ENCODE measurements around the gene ZNF654.

ZNF654 gene

GRCh38 chr3:88075497-88075896 is 16.4 kb downstream of the ZNF654 start:
- ATAC-seq (ENCODE audit: low read depth) (no peak), DNase-seq (ENCODE audit: low spot score) (no peak)
- no peaks in the 10 kb centered on the region for H3K27me3 ChIP-seq (ENCODE audit: insufficient read depth, poor library complexity, severe bottlenecking)
- H3K4me1 ChIP-seq (ENCODE audit: insufficient read depth, poor library complexity, severe bottlenecking), result peaks cover 4% of the 10 kb centered on the region
- TF ChIP-seq CTCF (IDR thresholded peaks at IDR 0.05; ENCODE audit: poor library complexity, severe bottlenecking), result no peak
- no peak overlapping the region for H3K4me3 ChIP-seq (ENCODE audit: severe bottlenecking)
- no peaks in the 10 kb centered on the region for H3K9me3 ChIP-seq (ENCODE audit: severe bottlenecking)
- H3K36me3 ChIP-seq (ENCODE audit: low read depth), result peaks cover 3% of the 10 kb centered on the region
- no peak overlapping the region for H3K27ac ChIP-seq (ENCODE audit: poor library complexity, severe bottlenecking)

- Histone ChIP-seq H3K27ac (ENCODE audit: poor library complexity, severe bottlenecking) (no peak overlapping the region), H3K4me3 (ENCODE audit: severe bottlenecking) (no peak overlapping the region), H3K4me1 (ENCODE audit: insufficient read depth, poor library complexity, severe bottlenecking) (peaks cover 4% of the 10 kb centered on the region), H3K36me3 (ENCODE audit: low read depth) (peaks cover 4% of the 10 kb centered on the region), H3K27me3 (ENCODE audit: insufficient read depth, poor library complexity, severe bottlenecking) (no peaks in the 10 kb centered on the region), H3K9me3 (ENCODE audit: severe bottlenecking) (no peaks in the 10 kb centered on the region)
- ATAC-seq (ENCODE audit: low read depth) (no peak), DNase-seq (ENCODE audit: low spot score) (no peak)
- TF ChIP-seq CTCF (IDR thresholded peaks at IDR 0.05; ENCODE audit: poor library complexity, severe bottlenecking), result no peak
Observed at GRCh38 chr3:88076712-88077111, 17.7 kb downstream of the ZNF654 start.

- Histone ChIP-seq H3K27me3 (ENCODE audit: insufficient read depth, poor library complexity, severe bottlenecking) (no peaks in the 10 kb centered on the region), H3K9me3 (ENCODE audit: severe bottlenecking) (no peaks in the 10 kb centered on the region), H3K4me1 (ENCODE audit: insufficient read depth, poor library complexity, severe bottlenecking) (peaks cover 4% of the 10 kb centered on the region), H3K27ac (ENCODE audit: poor library complexity, severe bottlenecking) (no peak overlapping the region), H3K4me3 (ENCODE audit: severe bottlenecking) (no peak overlapping the region), H3K36me3 (ENCODE audit: low read depth) (peaks cover 6% of the 10 kb centered on the region)
- ATAC-seq (ENCODE audit: low read depth), result no peak
- no peak for TF ChIP-seq CTCF (IDR thresholded peaks at IDR 0.05; ENCODE audit: poor library complexity, severe bottlenecking)
- DNase-seq (ENCODE audit: low spot score), result no peak
Observed at GRCh38 chr3:88078932-88079331, 19.9 kb downstream of the ZNF654 start.

- ATAC-seq (ENCODE audit: low read depth) (no peak), DNase-seq (ENCODE audit: low spot score) (no peak)
- H3K27me3 ChIP-seq (ENCODE audit: insufficient read depth, poor library complexity, severe bottlenecking), result no peaks in the 10 kb centered on the region
- no peak overlapping the region for H3K27ac ChIP-seq (ENCODE audit: poor library complexity, severe bottlenecking)
- peaks cover 4% of the 10 kb centered on the region for H3K4me1 ChIP-seq (ENCODE audit: insufficient read depth, poor library complexity, severe bottlenecking)
- H3K36me3 ChIP-seq (ENCODE audit: low read depth), result peaks cover 30% of the 10 kb centered on the region
- no peak overlapping the region for H3K4me3 ChIP-seq (ENCODE audit: severe bottlenecking)
- no peak for TF ChIP-seq CTCF (IDR thresholded peaks at IDR 0.05; ENCODE audit: poor library complexity, severe bottlenecking)
- H3K9me3 ChIP-seq (ENCODE audit: severe bottlenecking), result no peaks in the 10 kb centered on the region
Observed at GRCh38 chr3:88082854-88083253, 23.8 kb downstream of the ZNF654 start.

GRCh38 chr3:88084097-88084501 is 25.0 kb downstream of the ZNF654 start:
- no peak for TF ChIP-seq CTCF (IDR thresholded peaks at IDR 0.05; ENCODE audit: poor library complexity, severe bottlenecking)
- ATAC-seq (ENCODE audit: low read depth), result no peak
- H3K27me3 ChIP-seq (ENCODE audit: insufficient read depth, poor library complexity, severe bottlenecking), result no peaks in the 10 kb centered on the region
- no peak overlapping the region for H3K4me3 ChIP-seq (ENCODE audit: severe bottlenecking)
- no peak overlapping the region for H3K27ac ChIP-seq (ENCODE audit: poor library complexity, severe bottlenecking)
- no peaks in the 10 kb centered on the region for H3K9me3 ChIP-seq (ENCODE audit: severe bottlenecking)
- DNase-seq (ENCODE audit: low spot score), result no peak
- peaks cover 4% of the 10 kb centered on the region for H3K4me1 ChIP-seq (ENCODE audit: insufficient read depth, poor library complexity, severe bottlenecking)
- peaks cover 39% of the 10 kb centered on the region for H3K36me3 ChIP-seq (ENCODE audit: low read depth)

Data from RWPE2 (cell line).